ENCODE results near the gene PCSK9.

DNA sequence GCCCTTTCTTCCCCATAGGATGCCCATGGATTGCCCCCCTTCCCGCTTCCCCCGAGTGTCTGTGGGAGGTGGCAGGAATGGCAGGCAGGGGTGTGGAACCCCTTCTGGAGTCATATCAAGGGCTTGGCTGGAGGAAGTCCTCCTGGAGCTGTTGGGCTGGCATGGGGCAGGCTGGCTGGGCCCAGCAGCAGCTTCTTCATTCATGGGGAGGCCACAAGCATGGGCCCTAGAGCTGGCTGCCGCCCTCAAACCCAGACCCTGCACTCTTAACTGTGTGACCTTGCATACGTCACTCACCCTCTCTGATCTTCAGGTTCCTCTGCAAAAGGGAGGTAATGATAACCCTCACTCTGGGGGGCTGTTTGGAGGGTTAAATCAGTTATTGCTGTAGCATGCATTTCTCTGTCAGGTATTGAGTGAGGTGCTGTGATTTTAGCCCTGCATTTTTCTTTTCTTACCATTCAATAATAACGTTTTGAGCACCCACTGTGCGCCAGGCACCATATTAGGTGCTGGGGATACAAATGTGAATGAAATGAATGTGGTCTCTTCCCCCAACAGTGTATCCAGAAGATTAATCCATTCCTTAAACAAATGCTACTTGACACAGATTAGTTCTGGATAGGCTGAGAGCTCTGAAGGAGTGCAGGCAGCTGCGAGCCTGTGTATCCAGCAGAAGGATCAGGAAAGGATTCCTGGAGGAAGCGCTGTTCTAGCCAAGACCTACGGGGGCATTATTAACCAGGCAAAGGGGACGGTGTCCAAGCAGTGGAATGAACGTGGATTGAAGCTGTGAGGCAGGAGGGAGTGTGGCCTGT is 9.3 kb downstream of the PCSK9 start:
- no peak for TF ChIP-seq CTCF (conservative IDR thresholded peaks at IDR 0.05 in 1 of 2, IDR thresholded peaks at IDR 0.05 in 1 of 2; ENCODE audit: extremely low read depth in 1 of 2, insufficient read depth in 1 of 2, low read depth in 1 of 2, low read length in 2 of 2)
- no peak for TF ChIP-seq EZH2 (IDR thresholded peaks at IDR 0.05; ENCODE audit: borderline replicate concordance, low read length)
